HG03045 (cell line): ENCODE data around the gene PKNOX2.

Experiments used
- ATAC-seq: cut with Tn5 transposase; IDR thresholded peaks from one replicate; pipeline ENCODE4 v1.9.1; 2021; ENCODE audit warnings: mild to moderate bottlenecking, moderate library complexity; ENCODE audit not compliant: unreplicated experiment

Gene PKNOX2

GRCh38 chr11:125455851-125456250 is 291.3 kb downstream of the PKNOX2 start:
- no peak for ATAC-seq

- no peak for ATAC-seq
Observed at GRCh38 chr11:125457814-125458343, 293.3 kb downstream of the PKNOX2 start.

GRCh38 chr11:125460275-125460674 is 295.7 kb downstream of the PKNOX2 start:
- ATAC-seq, result no peak

GRCh38 chr11:125463590-125464269 is 299.2 kb downstream of the PKNOX2 start:
- ATAC-seq, result no peak

- ATAC-seq, result no peak
Observed at GRCh38 chr11:125464270-125464662, 299.7 kb downstream of the PKNOX2 start.

GRCh38 chr11:125464666-125465065 is 300.1 kb downstream of the PKNOX2 start:
- ATAC-seq, result no peak

GRCh38 chr11:125465255-125465654 is 300.7 kb downstream of the PKNOX2 start:
- ATAC-seq, result no peak

- ATAC-seq, result no peak
Observed at GRCh38 chr11:125465701-125466100, 301.1 kb downstream of the PKNOX2 start.

- ATAC-seq, result no peak
Observed at GRCh38 chr11:125468025-125468424, 303.5 kb downstream of the PKNOX2 start.

GRCh38 chr11:125468852-125469251 is 304.3 kb downstream of the PKNOX2 start:
- ATAC-seq, result no peak

GRCh38 chr11:125470355-125470754 is 305.8 kb downstream of the PKNOX2 start:
- ATAC-seq, result no peak

- ATAC-seq, result no peak
Observed at GRCh38 chr11:125476721-125477120, 312.2 kb downstream of the PKNOX2 start.

- no peak for ATAC-seq
Observed at GRCh38 chr11:125479137-125479536, 314.6 kb downstream of the PKNOX2 start.

GRCh38 chr11:125481531-125481930 is 317.0 kb downstream of the PKNOX2 start:
- ATAC-seq, result no peak
